ENCODE data around the gene RASAL1. TPM values are rescaled to one million over a fixed set of nuclear protein-coding genes. Genes with fewer than 3 reads are reported as not detected.
"Not testable (repeated sequence)": the region's sequence is repeated elsewhere in the genome, so short reads cannot be mapped to it uniquely, and the experiment has no call there.

The RASAL1 gene
- total RNA-seq, 1 experiment from 2014 or later, result 2.3 TPM

- no peak for DNase-seq (ENCODE audit: extremely low read depth, low read depth)
Observed at GRCh38 chr12:113120670-113121370, 14.7 kb downstream of the RASAL1 start.

- no peak for DNase-seq (ENCODE audit: extremely low read depth, low read depth)
Observed at GRCh38 chr12:113119980-113120669, 15.4 kb downstream of the RASAL1 start.

GRCh38 chr12:113118142-113118541 lies 17.4 kb downstream of the RASAL1 start:
- DNase-seq (ENCODE audit: extremely low read depth, low read depth), result no peak

DNA sequence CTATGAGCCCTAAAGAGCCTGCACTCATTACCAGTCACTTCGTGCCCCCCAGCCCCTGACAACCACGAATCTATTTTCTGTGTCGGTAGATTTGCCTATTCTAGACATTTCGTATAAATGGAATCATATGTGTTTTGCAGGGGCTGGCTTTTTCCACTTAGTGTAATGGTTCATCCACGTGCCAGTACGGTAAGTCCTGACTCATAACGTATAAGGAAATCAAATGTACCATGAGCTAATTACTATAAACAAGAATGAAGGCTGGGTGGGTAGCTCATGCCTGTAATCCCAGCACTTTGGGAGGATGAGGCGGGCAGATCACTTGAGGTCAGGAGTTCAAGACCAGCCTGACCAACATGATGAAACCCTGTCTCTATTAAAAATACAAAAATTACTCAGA lies 17.9 kb downstream of the RASAL1 start:
- not testable (repeated sequence) for DNase-seq (ENCODE audit: extremely low read depth, low read depth)

- no peak for DNase-seq (ENCODE audit: extremely low read depth, low read depth)
Observed at GRCh38 chr12:113116875-113117274, 18.7 kb downstream of the RASAL1 start.

GRCh38 chr12:113115455-113116126 lies 20.0 kb downstream of the RASAL1 start:
- no peak for DNase-seq (ENCODE audit: extremely low read depth, low read depth)

- no peak for DNase-seq (ENCODE audit: extremely low read depth, low read depth)
Observed at GRCh38 chr12:113114447-113115178, 20.9 kb downstream of the RASAL1 start.

DNA sequence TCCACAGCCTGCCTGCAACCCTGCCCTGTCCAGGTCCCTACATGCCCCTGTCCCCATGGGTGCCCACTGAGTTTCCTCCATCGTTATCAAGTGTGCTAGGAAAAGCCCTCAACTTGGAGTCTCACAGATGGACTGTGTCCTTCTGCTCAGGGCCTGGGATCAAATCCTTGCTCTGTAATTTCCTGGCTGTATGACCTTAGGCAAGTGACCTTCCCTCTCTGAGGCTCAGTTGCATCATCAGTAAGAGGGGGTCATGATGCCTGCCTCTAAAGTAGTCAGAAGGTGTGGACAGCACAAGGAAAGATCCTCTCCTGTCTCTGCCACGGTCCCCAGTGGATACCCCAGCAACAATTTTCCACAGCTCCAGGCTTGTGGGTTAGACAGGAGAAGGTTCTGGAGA lies 22.2 kb downstream of the RASAL1 start:
- DNase-seq (ENCODE audit: extremely low read depth, low read depth), result no peak

DNA sequence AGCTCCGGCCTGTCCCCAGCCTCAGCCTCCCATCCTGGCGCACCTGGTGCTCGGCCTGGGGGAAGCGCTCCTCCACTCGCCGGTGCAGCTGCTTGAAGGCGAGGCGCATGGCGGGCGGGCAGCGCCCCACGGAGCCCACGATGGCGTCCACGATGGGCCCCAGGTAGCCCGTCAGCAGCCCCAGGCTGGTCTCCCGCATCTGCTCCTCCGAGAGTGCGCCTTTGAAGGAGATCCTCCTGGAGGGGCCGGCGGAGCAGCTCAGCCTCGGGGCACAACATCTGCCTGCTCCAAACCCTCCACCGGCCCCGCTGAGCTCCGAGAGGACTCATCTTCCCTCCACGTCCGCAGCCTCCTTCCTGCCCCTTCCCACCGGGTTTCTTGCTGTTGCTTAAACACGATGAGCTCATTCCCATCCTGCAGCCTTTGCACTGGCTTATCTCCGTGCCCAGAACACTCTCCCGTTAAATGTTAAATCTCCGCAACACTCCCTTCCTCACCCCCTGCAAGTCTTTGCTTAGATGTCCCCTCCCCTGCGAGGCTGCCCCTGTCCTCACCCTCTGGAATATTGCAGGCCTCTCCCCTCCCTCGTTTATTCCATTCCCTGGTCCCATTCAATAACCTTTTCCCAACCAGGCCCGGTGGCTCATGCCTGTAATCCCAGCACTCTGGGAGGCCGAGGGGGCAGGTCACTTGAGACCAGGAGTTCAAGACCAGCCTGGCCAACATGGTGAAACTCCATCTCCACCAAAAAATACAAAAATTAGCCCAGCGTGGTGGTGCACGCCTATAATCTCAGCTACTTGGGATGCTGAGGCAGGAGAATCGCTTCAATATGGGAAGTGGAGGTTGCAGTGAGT lies 23.3 kb downstream of the RASAL1 start:
- DNase-seq (ENCODE audit: extremely low read depth, low read depth), result no peak

DNA sequence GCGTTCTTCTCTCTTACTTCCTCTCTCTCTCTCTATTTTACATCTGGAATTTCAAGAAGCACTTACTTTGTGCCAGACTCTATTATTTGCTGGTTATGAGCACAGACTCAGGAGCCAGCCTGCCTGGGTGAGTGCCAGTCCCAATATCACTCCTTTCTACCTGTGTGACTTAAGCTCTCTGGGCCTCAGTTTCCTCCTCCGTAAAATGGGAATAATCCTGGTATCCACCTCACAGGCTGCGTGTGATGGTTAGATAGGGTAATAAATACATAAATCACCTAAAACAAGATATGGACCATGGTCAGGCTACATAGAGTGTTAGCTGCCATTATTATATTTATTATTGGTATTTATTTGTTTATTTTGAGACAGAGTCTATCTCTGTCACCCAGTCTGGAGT lies 24.3 kb downstream of the RASAL1 start:
- no peak for DNase-seq (ENCODE audit: extremely low read depth, low read depth)

DNA sequence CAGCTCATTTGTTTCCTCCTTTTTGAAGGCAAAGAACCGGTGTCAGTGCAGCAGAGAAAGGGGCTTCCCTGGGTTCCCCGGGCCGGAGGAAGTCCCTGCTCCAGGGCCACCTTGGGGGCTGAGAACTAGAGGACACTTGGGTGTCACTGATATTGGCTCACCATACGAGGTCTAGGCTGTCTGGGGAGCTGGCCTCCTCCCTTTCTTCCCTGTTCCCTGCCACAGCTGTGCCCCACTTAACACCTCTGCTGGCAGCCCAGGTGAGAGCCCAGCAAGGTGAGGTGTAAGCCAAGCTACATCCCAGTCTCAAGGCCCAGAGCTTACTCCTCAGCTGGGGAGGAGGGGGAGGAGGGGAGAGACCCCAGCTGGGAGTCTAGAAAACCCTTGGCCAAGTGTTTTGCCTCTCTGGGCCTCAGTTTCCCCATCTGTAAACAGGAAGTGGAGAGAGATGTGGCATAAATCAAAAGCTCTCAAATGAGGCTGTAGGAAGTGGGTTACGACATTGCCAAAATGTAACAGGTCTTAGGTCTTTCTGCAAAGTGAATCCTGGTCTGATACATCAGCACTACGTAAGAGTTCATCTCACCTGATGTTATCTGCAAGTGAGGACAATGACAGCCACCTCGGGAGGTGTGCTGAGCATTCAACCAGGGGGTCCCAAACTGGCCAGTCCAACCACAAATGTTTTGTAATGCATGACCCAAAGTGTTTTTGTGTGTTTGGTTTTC lies 25.5 kb downstream of the RASAL1 start:
- no peak for DNase-seq (ENCODE audit: extremely low read depth, low read depth)

DNA sequence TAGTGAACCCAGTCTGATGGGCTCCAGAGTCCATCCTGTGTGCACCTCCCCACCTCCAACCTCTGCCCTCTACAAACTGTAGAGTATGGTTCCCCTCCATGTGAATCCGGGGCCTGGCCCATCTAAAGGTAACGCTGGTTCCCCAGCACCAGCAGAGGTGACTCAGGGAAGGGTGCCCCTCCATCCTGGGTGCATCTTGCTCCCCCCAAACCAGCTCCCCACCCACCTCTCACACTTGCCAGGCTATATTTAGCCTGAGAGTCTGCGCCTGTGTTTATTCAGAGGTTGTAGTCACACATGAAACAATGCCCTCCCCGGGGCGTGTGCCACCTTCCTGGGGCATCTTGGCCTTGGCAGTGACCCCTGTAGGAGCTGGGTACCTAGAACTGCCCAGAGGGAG lies 26.2 kb downstream of the RASAL1 start:
- DNase-seq (ENCODE audit: extremely low read depth, low read depth), result no peak

GRCh38 chr12:113108308-113108707 lies 27.3 kb downstream of the RASAL1 start:
- no peak for DNase-seq (ENCODE audit: extremely low read depth, low read depth)

- no peak for DNase-seq (ENCODE audit: extremely low read depth, low read depth)
Observed at GRCh38 chr12:113106361-113106760, 29.2 kb downstream of the RASAL1 start.

DNA sequence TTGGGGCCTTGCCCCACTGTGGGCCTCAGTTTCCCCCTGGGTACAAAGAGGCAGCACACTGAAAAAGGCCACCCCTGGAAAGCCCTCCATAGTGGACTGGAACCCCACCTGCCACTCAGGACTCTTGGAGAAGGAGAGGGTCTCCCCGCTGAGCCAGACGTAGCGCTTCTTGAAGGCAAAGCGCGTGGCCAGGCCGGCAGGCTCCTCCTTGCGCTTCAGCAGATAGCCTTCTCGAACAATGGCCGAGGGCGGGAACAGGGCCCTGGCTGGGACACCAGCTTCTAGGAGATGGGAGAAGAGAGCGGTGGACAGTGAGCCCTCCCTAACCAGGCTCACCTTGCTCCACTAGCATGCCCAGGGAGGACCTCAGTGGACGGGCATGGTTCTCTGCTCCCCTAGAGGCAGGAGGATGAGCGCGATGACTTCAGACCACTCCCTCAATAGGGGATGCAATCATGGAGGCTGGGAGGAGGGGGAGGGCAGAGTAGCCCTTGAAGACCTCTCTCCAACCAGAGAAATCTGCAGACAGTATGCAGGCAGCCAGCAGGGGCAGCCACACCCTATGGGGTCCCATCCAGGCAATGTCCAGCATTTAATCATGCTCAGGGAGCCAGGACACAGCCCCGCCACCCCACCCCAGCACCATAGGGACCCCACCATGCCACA lies 29.8 kb downstream of the RASAL1 start:
- no peak for DNase-seq (ENCODE audit: extremely low read depth, low read depth)

- no peak for DNase-seq (ENCODE audit: extremely low read depth, low read depth)
Observed at GRCh38 chr12:113104953-113105510, 30.5 kb downstream of the RASAL1 start.

- no peak for DNase-seq (ENCODE audit: extremely low read depth, low read depth)
Observed at GRCh38 chr12:113103756-113104450, 31.7 kb downstream of the RASAL1 start.

DNA sequence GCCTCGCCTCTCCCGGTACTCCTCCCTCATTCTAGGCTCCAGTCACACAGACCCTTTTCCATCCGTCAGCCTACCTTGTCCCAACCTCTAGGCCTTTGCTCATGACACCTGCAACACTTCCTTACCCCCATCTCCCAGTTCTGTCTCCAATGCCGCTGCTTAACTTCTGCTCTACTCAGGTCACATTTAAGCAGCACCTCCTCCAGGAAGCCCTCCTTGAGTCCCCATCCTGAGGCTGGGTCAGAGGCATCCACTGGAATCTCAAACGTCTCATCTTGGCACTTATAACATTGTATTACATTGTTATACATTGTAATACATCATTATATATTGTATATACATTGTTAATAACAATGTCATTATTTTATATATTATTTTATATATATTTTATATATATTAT lies 32.8 kb downstream of the RASAL1 start:
- no peak for DNase-seq (ENCODE audit: extremely low read depth, low read depth)

Measured in NCI-H460 (cell line).